HFF-Myc (cell line): ENCODE results near the gene FAM174B.

Experiments
- DNase-seq: peaks from one replicate; pipeline ENCODE4 v3.0.0-alpha.2; 2011; ENCODE audit warnings: low read depth; ENCODE audit errors: extremely low read depth
- H3K4me3 ChIP-seq: replicated peaks from 2 replicates; pipeline ENCODE4 v1.5.1; 2011; ENCODE audit warnings: low read depth, mild to moderate bottlenecking, control low read depth, low read length
- TF ChIP-seq, protein P1 (sequence below): IDR thresholded peaks from 2 replicates; pipeline ENCODE4 v1.5.1; 2012; ENCODE audit warnings: mild to moderate bottlenecking, low read depth, low read length, control low read depth; ENCODE audit errors: missing control alignments

FAM174B gene

DNA sequence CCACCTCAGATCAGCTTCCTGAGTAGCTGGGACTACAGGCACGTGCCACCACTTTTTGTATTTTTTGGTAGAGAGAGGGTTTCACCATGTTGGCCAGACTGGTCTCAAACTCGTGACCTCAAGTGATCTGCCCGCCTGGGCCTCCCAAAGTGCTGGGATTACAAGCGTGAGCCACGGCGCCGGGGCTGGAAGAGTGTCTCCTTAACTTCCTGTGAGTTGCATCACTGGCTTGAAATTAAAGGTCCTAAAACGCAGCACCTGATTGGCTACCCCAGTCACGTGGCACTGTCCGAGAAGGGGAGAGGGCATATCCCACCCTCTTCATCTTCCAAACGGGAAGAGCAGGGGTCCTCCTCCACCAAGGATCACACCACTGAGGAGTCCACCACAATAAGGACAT lies 5.5 kb upstream of the FAM174B start:
- TF ChIP-seq, protein P1, sequence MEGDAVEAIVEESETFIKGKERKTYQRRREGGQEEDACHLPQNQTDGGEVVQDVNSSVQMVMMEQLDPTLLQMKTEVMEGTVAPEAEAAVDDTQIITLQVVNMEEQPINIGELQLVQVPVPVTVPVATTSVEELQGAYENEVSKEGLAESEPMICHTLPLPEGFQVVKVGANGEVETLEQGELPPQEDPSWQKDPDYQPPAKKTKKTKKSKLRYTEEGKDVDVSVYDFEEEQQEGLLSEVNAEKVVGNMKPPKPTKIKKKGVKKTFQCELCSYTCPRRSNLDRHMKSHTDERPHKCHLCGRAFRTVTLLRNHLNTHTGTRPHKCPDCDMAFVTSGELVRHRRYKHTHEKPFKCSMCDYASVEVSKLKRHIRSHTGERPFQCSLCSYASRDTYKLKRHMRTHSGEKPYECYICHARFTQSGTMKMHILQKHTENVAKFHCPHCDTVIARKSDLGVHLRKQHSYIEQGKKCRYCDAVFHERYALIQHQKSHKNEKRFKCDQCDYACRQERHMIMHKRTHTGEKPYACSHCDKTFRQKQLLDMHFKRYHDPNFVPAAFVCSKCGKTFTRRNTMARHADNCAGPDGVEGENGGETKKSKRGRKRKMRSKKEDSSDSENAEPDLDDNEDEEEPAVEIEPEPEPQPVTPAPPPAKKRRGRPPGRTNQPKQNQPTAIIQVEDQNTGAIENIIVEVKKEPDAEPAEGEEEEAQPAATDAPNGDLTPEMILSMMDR: no peak
- no peak for DNase-seq
- H3K4me3 ChIP-seq: no peak overlapping the region

DNA sequence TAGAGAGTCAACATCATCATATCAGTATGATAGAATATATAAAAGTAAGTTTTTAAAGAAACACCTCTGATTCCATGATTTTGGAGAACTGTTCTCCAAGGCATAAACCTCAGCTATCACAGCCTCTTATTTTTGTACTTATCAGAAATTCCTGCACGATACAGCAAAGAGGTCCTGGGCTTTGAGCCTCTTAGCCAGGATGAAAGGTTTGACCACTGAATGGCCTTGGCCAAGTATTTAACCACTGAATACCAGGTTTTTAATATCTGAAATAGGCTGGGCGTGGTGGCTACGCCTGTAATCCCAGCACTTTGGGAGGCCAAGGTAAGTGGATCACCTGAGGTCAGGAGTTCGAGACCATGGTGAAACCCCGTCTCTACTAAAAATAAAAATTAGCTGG lies 1.9 kb upstream of the FAM174B start:
- no peak for DNase-seq
- TF ChIP-seq, protein P1: no peak

DNA sequence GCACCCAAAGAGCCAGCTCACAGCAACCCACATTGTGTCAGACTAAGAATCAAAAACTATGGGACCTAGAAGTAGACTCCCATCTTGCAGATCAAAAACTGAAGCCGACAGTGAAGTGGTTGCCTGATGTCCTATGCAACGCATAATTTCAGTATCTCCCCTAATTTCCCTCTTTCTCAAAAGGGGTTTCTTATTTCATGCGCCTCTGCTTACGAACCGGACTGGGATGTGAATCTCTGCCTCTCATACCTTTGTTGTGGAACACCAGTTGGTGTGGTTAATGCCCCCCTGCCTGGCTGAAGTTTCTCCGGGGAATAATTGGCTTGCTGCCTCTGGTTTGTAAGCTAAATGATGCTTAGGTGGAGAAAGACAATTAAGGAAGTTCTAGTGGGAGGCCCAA lies 514 bp upstream of the FAM174B start:
- no peak overlapping the region for H3K4me3 ChIP-seq
- no peak for DNase-seq
- TF ChIP-seq, protein P1: no peak

More for the DNA sequence above, 1.9 kb upstream of the FAM174B start:
- no peak overlapping the region for H3K4me3 ChIP-seq

DNA sequence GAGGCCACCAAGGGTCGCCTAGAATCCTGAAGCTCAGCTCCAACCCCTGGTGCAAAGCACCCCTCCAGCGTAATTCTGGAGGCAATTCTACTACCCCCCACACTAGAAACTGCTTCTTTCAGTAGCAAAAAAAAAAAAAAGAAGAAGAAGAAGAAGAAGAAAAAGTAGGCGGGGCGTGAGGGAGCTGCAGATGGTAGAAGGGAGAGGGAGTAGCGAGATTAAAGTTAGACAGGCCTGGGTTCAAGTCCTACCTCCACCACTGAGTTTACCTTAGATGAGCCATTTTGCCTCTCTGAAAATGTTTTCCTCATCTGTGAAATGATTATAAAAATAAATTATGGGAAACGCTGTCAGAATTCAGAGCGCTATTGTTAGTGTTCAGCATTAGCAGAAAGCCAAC lies 913 bp downstream of the FAM174B start:
- no peak overlapping the region for H3K4me3 ChIP-seq
- TF ChIP-seq, protein P1: no peak
- no peak for DNase-seq

DNA sequence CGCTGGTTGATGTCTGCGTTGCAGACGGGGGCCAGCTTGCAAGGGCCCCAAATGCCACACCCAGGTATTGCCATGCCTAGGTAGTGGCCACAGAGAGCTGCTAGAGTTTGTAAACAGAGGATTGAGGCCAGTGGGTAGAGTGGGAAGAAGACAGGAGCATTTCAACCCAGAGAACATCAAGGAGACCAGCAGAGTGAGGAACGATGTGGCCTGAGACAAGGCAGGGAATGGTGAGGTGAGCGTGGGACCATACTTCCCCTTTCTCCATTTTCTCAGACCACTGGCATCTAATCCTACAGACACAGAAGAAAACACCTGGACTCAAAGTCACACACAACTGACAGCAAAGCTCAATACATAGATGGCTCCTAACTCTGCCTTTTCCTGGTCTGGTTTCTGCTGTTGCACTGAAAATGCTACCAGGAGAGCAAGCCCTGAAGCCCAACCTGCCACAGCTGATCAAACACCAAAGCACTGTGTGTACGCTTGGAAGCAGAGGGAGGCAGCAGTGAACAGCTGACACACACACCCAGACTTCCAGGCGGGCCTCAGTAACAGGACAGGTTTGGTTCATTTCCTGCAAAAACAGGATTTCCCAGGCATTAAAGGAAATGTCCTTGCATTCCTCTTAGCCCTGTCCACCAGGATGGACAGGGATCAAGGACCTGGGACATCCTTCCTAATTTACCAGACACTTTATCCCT lies 1.6 kb downstream of the FAM174B start:
- TF ChIP-seq, protein P1: no peak
- DNase-seq: no peak

DNA sequence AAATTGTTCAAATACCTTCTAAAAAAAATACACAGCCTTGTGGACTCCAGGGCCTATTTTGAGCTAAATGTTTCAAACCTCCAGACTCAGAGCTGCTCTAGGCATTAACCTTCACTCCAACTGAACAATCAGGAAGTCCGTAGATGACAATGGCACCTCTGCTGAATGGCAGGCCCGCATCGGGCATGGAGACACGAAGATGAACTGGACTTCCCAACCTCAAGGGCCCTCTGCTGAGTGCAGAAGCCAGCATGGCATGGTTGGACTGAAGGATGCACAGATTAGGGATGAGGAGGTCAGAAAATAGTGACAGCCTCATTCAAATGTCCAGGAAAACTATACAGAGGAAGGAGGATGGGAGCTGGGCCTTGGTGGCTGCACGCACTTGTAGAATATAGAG lies 2.2 kb downstream of the FAM174B start:
- no peak overlapping the region for H3K4me3 ChIP-seq
- TF ChIP-seq, protein P1: no peak
- no peak for DNase-seq

More for the DNA sequence above, 1.6 kb downstream of the FAM174B start:
- H3K4me3 ChIP-seq: no peak overlapping the region

DNA sequence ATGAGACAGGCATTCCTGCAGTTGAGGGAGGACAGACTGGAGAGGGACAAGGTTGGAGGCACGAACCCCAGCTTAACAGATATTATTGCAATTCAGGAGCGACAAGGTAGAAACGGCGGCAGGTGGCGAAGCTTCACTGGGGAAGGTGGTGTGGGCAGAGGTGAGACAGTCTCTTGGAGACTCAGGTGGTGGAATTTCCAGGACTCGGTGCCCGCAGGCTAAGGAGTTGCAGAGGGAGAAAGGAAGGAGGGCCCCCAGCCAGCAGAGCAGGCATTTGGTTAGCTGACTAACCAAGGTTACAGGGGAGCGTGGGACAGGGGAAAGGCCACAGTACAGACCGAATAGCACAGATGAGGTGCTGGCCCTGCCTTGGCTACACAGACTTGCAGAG lies 3.0 kb downstream of the FAM174B start:
- no peak overlapping the region for H3K4me3 ChIP-seq
- TF ChIP-seq, protein P1: no peak
- no peak for DNase-seq
